Stimulated activated CD4-positive, alpha-beta T cell treated with anti-CD3 and anti-CD28 coated beads, Interleukin-12 subunit alpha, Interleukin-12 subunit beta, amount 100 ng/mL, for 48 hours (primary cell): ENCODE measurements around the gene CAPN13.

Source experiments
- DNase-seq, 3 donors: peaks; one replicate each; pipeline ENCODE4 v3.0.0-alpha.2; 2020; ENCODE audit warnings: low read depth in 2 of 3, low spot score in 1 of 3

The CAPN13 gene, protein sequence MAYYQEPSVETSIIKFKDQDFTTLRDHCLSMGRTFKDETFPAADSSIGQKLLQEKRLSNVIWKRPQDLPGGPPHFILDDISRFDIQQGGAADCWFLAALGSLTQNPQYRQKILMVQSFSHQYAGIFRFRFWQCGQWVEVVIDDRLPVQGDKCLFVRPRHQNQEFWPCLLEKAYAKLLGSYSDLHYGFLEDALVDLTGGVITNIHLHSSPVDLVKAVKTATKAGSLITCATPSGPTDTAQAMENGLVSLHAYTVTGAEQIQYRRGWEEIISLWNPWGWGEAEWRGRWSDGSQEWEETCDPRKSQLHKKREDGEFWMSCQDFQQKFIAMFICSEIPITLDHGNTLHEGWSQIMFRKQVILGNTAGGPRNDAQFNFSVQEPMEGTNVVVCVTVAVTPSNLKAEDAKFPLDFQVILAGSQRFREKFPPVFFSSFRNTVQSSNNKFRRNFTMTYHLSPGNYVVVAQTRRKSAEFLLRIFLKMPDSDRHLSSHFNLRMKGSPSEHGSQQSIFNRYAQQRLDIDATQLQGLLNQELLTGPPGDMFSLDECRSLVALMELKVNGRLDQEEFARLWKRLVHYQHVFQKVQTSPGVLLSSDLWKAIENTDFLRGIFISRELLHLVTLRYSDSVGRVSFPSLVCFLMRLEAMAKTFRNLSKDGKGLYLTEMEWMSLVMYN

DNA sequence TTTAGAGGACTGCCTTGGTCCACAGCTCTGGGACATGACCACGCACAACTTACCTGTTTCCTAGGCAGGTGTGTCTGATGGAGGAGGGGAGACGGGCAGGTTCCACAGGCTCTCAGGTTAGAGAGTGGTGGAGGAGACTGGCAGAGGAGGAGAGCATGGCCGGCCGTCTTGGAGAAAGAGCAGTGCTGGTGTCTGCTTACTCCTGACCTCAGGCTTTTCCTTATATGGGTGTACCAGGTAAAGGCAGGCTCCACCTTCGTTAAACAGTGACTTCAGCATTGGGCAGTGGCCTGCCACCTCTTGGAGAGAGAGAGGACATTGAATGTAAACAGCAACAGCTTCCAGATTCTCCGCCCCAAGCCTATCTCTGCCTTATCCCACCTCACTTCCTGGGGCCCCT, at the start of gene CAPN13:
CAPN13 (minus strand) TSS at position 198 of the 400 bp plus-strand sequence. CDS start 20,121 bp downstream, outside the sequence.
- no peak for DNase-seq

DNA sequence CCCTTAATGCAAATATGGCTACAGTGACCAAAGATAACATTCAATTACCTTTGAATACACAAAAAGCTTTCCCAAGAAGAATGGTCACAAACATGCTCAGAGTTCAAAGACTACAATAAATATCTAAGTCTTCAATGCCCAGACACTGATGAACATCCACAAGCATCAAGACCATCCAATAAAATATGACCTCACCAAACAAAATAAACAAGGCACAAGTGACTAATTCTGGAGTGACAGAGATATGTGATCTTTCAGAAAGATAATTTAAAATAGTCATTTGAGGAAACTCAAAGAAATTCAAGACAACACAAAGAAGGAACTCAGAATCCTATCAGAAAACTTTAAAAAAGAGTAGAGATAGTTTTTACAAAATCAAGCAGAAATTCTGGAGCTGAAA, 40.6 kb upstream of the CAPN13 start:
- no peak for DNase-seq

DNA sequence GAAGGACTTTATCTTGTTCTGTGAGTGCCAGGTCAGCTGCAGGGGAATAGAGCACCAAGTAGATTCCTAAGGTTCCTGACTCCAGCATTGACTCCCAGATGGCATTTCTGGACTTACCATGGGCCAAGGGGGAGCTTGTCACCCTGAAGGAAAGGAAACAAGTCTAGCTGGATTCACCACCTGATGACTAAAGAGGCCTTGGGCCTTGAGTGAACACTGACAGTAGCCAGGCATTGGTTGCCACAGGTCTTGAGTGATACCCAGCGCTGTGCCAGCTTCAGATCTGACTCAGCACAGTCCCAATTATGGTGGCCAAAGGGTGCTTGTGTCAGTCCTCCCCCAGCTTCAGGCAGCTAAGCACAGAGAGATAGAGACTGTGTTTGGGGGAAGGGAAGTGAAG, 40.1 kb upstream of the CAPN13 start:
- no peak for DNase-seq

DNA sequence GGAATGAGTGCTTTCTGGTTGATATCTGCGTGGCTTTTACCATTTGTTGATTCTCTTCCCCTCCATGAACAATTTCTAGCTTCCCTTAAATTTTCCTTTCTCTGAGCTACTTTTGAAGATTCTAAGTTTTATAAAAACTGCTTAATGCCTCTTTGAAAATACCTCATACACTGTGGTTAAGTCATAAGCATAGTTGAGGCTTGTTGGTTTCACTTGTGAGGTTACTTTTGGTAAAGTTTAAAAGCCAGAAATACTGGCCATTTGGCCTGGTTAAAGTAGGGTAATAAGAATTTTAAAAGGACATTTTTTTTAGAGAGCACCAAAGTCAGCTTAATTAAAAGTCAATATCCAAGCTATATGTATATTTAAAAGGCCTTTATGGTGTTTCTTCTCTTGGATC, 21.3 kb upstream of the CAPN13 start:
- no peak for DNase-seq

DNA sequence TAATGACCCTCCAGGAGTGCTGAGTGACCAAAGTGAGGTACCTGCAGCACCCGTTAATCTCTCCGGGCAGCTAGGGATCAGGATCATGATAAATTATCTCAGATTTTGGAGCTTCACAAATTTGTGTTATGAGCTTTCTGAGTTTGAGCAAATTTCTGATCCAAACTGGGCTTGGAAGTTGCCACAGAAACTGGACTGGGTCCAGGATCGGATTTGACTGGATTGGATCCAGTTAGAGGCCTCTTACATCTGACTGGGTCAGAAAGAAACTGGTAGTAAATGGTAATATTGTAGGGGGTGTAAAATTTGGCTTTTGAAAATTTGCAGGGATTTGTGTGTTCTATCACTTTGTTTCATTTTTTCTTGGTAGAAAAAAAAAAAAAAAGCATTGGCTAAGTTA, 19.7 kb upstream of the CAPN13 start:
- no peak for DNase-seq

DNA sequence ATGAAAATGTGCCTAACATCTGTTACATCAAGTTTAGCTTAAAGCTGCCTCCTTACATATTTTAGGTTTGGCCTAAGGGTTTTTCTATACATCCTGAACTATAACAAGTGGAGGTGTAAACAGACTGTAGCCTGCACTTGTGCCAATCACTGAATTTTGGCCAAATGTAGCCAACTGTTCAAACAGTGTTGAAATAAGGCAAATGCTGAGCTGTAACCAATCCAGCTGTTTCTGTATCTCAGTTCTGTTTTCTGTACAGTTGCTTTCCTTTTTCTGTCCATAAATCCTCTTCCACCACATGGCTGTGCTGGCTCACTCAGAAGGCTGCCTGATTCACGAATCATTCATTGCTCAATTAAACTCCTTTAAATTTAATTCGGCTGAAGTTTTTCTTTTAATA, 19.2 kb upstream of the CAPN13 start:
- DNase-seq: no peak

DNA sequence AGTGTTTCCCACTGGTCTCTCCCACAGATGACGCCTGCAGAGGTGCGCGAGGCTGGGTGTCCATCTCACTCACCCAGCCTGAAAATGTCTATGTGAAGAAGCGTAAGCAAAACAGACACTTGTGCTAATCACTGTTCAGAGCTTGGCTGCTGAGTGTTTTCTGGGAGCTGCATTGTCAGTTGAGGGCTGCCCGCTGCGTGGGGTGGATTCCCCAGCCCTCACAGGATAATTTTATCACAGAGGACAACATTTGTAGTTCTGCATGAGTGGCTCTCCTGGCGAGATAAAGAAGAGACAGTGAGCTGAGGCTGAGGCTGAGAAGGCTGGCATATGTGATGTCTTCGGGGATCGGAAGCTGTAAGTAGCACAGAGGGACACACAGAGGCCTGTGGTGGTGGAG, 16.2 kb upstream of the CAPN13 start:
- no peak for DNase-seq

DNA sequence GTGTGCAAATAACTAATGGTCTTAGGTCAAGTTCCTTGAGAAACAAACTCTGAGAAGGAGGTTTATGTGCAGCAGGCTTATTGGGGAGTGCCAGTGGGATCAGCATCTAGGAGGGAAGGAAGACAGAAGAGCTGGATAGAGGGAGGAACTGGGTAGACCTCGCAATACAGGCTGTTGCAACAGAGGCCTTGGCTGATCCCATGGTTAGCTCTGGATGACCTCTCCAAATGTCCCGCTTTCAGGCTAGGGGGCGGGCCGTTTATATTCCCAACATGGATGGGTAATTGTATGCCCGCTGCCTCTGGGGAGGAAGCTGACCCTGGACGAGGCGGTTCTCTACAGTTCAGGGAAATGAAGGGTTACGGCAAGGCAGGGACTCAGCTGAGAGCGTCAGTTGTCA, 14.7 kb upstream of the CAPN13 start:
- DNase-seq: no peak

DNA sequence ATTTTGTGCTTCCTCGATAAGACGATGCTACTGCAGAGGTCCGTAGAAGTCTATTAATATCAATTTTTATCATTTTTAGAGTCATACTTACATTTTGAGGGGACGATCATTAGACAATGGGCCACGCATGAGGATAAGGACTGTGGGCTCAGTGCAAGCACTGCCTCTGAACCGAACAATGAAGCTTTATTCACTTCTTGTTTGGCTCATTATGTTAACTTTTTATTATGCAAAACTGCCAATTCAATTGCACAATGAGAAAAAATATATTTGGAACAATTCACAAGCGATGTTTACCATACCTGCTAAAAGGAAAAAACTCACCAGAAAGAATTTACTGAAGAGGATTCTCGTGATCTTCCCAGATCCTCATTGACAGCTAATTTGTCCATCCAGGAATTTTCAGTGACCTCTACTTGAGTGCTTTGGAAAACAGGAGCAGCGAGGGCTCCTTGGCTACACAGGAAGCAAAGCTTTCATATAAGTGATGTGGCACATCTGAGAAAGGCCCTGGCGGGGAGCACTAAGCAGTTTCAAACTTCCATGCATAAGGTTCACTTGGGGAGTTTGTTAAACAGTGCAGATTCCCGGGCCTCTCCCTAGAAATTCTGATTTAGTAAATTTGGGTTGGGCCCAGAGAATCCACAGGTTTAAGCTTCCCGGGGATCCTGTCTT, 13.3 kb upstream of the CAPN13 start:
- no peak for DNase-seq

DNA sequence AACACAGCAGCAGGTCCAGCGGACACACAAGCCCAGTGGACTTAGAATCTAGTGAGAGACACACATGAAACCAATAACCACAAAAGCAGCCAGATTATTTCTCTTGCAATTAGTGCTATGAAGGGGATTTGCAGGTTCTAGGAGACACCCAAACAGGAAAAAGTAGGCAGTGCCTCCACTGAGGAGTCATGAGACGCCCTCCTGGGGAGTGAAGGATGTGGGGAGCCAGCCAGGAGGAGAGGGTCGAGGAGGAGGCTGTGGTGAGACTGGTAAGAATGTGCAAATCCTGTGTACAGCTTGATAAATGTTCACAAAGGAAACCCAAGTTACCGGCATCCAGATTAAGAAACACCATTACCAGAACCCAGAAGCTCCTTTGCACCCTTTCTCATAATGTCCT, 2.7 kb upstream of the CAPN13 start:
- no peak for DNase-seq

DNA sequence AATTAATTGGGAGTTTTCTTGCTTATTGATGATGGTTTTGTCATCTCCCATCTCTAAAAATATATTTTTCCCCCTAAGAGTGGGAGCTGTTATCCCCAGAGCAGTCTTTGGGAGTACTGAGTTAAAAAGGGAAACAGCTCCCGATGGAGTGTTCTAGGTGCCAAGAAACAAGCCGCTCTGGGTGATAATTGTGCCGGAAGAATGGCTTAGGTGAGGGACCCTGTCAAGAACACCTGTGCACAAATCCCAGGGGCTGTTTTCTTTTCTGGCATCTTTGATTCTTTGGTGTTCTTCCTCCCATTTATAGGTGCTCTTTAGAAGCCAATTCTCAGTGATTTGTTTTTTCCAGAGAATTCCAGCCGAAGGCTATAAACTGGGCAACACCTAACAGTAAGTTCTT, 1.4 kb upstream of the CAPN13 start:
- no peak for DNase-seq

DNA sequence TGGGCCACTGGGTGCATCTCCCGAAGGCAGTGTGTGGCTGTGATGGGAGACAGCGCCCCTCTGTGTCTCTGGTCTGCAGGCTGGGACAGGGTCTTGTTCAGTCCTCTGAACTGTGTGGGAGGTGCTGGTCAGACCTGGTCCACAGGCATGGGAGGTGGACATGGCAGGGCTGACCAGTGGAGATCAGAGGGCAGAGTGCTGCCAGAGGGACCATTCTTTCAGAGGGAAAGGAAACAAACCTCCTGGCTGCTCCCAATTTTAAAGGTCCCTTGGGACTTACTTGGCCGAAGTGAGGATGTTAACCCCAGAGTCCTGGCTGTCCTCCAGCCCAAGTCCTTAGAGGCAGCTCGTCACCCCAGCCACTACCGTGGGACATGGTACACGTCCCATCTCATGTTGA, 4.0 kb downstream of the CAPN13 start:
- no peak for DNase-seq

DNA sequence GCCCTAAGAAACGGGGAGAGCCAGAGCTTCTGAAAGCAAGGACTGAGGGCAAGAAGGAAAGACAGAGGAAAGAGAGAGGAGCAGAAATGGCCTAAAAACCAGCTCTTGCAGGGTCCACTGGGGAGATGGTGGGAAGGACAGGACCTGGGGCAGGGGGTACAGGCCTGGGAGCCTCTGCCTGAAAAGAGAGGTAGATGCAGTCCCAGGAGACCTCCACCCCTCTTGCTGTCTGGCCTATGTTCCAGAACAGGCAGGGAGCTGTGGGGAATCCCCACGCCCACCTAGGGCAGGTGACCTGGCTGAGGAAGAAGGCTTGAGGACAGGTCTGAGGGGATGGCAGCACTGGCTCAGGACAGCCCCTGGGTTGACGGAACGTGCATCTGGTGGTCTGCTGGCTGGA, 4.6 kb downstream of the CAPN13 start:
- no peak for DNase-seq

DNA sequence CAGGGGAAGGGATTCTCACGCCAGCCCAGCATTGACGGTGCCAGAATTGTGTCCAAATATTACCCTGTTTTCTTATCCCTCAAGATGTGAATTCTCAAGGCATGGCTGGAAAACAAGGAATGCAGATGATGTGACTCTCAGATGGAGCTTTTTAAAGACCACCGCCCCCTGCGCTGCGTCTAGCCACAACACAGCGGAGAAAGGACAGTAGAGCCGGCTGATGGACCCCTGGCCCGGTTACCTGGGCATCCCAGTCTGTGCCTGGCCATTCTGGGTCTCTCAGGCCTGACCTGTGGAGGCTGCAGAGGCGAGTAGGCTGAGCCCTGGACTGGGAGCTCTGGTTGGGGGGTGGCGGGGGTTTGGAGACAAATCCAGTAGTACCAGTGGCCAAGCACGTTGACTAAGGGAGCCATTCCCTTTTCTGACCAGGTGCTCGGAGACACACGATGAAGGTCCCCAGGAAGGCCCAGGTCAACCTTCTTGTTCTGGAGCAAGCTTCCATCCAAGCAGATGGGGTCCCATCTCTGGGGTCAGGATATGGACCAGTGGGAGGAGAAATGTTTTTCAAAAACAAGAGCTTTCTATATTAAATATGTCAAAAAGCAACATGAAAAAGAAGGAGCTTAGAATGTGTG, 5.3 kb downstream of the CAPN13 start:
- DNase-seq: no peak

DNA sequence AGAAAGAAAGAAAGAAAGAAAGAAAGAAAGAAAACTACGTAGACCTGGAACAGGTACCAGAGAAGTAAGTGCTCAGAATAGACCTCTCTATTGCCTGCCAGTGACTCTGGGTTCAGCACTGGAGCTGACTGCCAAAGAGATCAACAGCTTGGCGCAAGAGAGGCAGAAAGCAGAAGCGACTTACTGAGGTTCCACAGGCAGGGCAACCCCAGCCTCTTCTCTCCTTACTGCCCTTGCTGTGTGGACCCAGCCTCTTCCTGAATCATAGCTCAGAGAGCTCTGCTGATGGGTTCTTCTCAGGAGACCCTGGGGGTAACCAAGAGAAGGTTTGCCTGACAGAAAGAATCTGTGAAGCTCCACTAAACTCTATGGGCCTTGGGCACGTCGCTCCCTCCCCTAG, 7.1 kb downstream of the CAPN13 start:
- no peak for DNase-seq

DNA sequence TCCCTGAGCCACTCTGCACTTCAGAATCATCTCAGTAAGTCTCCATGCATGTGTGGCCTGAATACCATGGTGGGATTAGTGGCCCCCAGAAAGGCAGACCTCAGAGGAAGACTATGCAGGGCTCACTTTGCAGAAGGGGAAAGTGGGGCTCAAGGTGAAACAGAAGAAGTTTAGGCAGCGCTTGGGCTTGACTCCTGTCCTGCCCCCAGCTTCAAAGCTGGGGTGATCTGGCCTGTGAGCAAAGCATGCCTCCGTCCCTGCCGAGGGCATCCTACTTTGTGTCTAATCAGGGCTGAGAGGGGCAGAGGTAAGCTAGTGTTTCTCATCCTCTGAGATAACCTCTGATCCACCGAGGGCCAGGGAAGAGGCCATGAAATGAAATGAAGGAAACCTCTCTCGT, 7.9 kb downstream of the CAPN13 start:
- DNase-seq: no peak

DNA sequence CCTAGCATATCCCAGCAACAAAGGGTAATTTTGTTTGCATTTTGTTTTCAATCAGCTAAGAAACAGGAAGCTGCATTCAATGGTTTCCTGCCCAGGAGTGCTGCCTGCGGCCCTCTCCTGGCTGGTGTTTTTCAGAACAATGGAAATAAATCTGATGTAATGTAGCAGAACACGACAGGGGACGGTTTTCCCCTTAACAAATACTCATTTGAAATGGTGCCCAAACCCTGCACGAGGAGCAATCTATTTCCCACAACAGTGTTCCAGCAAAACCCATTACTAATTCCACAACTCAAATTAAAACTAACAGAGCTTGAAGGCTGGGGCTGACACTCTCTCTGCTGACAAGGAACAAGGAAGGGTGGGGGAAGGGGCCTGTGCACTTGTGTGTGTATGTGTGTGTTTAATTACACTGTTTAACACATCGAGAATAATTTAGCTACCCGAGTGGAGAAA, 8.7 kb downstream of the CAPN13 start:
- DNase-seq: no peak

DNA sequence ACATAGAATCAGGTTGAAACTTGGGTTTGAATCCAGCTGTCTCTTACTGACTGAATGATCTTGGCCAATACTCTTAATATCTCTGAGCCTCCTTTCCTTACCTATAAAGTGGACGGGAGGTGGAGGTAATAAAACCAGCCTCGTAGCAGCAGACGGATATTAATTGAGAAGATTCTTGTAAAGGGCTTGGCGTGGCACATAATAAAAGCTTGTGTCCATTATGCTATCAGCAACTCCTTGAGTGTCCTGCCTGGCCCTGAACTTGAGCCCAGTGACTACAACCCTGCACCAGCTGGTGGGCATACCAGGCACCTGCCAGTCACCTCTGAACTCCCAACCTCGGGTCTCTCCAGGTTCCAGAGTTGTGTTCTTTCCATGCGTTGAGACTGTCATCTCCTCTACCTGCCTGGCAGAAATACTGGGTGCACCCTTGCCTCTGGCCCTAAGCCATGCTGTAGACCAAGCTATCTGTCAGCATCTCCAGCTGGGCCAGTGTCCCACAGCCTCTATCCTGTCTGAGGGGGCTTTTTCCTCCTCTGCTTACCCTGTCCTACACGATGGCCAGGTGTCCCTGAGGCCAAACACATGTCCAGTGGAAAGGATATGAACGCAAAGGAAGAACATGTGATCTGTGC, 9.7 kb downstream of the CAPN13 start:
- DNase-seq: no peak

DNA sequence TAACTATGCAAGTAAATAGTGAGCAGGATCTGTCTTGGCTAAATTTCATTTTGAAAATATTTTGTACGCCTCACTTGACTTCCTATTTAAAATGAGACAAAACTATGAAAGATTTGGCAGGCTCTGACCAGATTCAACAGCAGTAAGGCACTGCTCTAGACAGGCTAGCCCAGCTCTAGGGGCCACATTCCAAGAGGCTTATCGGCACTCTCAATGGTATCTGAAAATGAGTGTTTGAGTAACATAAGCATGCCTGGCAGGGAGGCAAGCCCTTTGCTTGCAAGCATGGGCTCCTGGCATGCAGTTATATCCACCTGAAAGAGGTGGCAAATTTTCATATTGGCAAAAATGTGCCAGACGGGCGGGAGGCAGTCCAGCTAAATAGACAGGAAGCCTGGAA, 10.5 kb downstream of the CAPN13 start:
- no peak for DNase-seq

DNA sequence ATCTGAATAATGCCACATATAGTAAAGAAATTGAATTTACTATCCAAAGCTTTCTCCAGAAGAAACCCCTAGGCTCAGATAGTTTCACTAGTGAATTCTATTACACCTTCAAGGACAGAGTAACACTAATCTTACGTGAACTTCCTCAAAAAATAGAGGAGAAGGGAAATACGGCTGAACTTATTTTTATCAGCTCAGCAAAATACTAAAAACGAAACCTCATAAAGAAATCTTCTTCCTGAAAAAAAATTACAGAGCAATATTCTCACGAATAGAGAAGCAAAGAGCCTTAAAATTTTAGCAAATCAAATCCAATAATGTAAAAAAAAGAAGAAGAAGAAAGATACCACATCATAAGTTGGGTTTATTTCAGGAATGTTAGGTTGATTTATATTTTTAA, 14.7 kb downstream of the CAPN13 start:
- no peak for DNase-seq

DNA sequence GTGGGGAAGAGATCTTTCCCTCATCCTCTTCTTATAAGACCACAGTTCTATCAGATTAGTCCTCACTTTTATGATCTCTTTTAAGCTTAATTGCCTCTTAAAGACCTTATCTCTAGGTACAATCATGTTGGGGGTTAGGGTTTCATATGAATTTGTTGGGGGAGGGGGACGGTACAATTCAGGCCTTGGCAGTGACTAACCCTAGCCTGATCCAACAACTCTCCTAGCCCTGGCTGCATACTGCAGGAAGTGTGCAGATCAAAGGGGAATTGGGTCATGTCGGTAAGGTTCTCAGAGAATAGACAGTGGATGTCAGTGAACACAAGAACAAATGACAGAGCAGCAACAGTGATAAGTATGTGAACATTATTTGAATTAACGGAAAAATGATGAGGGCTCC, 16.4 kb downstream of the CAPN13 start:
- DNase-seq: no peak
